Neural cell (in vitro differentiated cells): ENCODE results near the gene GLT8D2. TPM values are rescaled to one million over a fixed set of nuclear protein-coding genes. Genes with fewer than 3 reads are reported as not detected.

ENCODE experiments used
- H2AFZ ChIP-seq: fragments of 200-600, 300-800 bp; sonication (generic), shearing (Covaris generic); 2 replicates; pipeline ENCODE4 v1.6.0; 2014; ENCODE audit warnings: low read depth, mild to moderate bottlenecking, antibody characterized with exemption, low read length, moderate library complexity
- H3F3A ChIP-seq: fragments of 200-600 bp; shearing (Covaris generic); 2 replicates; pipeline ENCODE4 v1.6.1; 2016; ENCODE audit warnings: mild to moderate bottlenecking, moderate library complexity, mixed read lengths, antibody characterized with exemption, low read length; ENCODE audit not compliant: insufficient read depth, poor library complexity, severe bottlenecking
- H3K27ac ChIP-seq: fragments of 200-600, 300-800 bp; sonication (generic), shearing (Covaris generic); 2 replicates; pipeline ENCODE4 v1.5.1; 2014; ENCODE audit warnings: mild to moderate bottlenecking, low read length, moderate library complexity
- H3K27me3 ChIP-seq: fragments of 300-800, 200-600 bp; sonication (generic), shearing (Covaris generic); 2 replicates; pipeline ENCODE4 v1.6.0; 2014; ENCODE audit warnings: mild to moderate bottlenecking, low read depth, low read length, moderate library complexity; ENCODE audit not compliant: insufficient read depth
- H3K36me3 ChIP-seq: fragments of 300-800, 200-600 bp; sonication (generic), shearing (Covaris generic); 2 replicates; pipeline ENCODE4 v1.5.1; 2014; ENCODE audit warnings: mild to moderate bottlenecking, antibody characterized with exemption, low read length, moderate library complexity; ENCODE audit not compliant: insufficient read depth
- H3K4me2 ChIP-seq: fragments of 300-800, 200-600 bp; sonication (generic), shearing (Covaris generic); 2 replicates; pipeline ENCODE4 v1.6.0; 2014; ENCODE audit warnings: mild to moderate bottlenecking, low read length
- H3K4me3 ChIP-seq: fragments of 300-800, 200-600 bp; sonication (generic), shearing (Covaris generic); 2 replicates; pipeline ENCODE4 v1.5.1; 2014; ENCODE audit warnings: mild to moderate bottlenecking, low read length, moderate library complexity
- H3K79me2 ChIP-seq: fragments of 200-600 bp; shearing (Covaris generic); replicated peaks from 2 replicates; pipeline ENCODE4 v1.6.0; 2014; ENCODE audit warnings: mild to moderate bottlenecking, low read length, moderate library complexity; ENCODE audit not compliant: insufficient read depth
- H3K9ac ChIP-seq: fragments of 300-800, 200-600 bp; sonication (generic), shearing (Covaris generic); 2 replicates; pipeline ENCODE4 v1.6.1; 2016; ENCODE audit warnings: mild to moderate bottlenecking, low read length, mixed read lengths
- H3K9me2 ChIP-seq: fragments of 200-600 bp; shearing (Covaris generic); 2 replicates; pipeline ENCODE4 v1.6.1; 2016; ENCODE audit warnings: mild to moderate bottlenecking, low read length, mixed read lengths; ENCODE audit not compliant: insufficient read depth
- H3K9me3 ChIP-seq: fragments of 200-600, 300-800 bp; sonication (generic), shearing (Covaris generic); 2 replicates; pipeline ENCODE4 v1.6.1; 2016; ENCODE audit warnings: mild to moderate bottlenecking, mixed run types, low read length, moderate library complexity, mixed read lengths
- H4K20me1 ChIP-seq: fragments of 200-600 bp; shearing (Covaris generic); 2 replicates; pipeline ENCODE4 v1.6.1; 2016; ENCODE audit warnings: mild to moderate bottlenecking, mixed run types; ENCODE audit not compliant: insufficient read depth
- CTCF ChIP-seq: fragments of 450-650 bp; IDR thresholded peaks from 2 replicates; pipeline ENCODE4 v1.5.1; 2014; ENCODE audit warnings: antibody characterized with exemption, mild to moderate bottlenecking, moderate library complexity; ENCODE audit not compliant: poor library complexity, severe bottlenecking
- EP300 ChIP-seq: fragments of 450-650 bp; conservative IDR thresholded peaks from 2 replicates; pipeline ENCODE4 v1.6.1; 2014; ENCODE audit warnings: antibody characterized with exemption, mild to moderate bottlenecking, moderate library complexity; ENCODE audit not compliant: poor library complexity, severe bottlenecking
- EZH2 ChIP-seq: fragments of 200-600, 300-800 bp; shearing (Covaris generic), sonication (generic); IDR thresholded peaks from 2 replicates; pipeline ENCODE4 v1.6.1; 2014; ENCODE audit warnings: antibody characterized with exemption, low read length, borderline replicate concordance, mild to moderate bottlenecking; ENCODE audit not compliant: insufficient read depth, poor library complexity, severe bottlenecking
- MXI1 ChIP-seq: fragments of 450-650 bp; conservative IDR thresholded peaks from 2 replicates; pipeline ENCODE4 v1.6.1; 2014; ENCODE audit warnings: antibody characterized with exemption, mild to moderate bottlenecking; ENCODE audit not compliant: poor library complexity, severe bottlenecking
- POLR2AphosphoS5 ChIP-seq: IDR thresholded peaks from 2 replicates; pipeline ENCODE4 v1.6.1; 2012
- RAD21 ChIP-seq: fragments of 450-650 bp; conservative IDR thresholded peaks from 2 replicates; pipeline ENCODE4 v1.6.1; 2014; ENCODE audit warnings: antibody characterized with exemption, mild to moderate bottlenecking, moderate library complexity
- REST ChIP-seq: IDR thresholded peaks from 2 replicates; pipeline ENCODE4 v1.6.1; 2012; ENCODE audit warnings: borderline replicate concordance
- SMC3 ChIP-seq: fragments of 450-650 bp; conservative IDR thresholded peaks from 2 replicates; pipeline ENCODE4 v1.6.1; 2014; ENCODE audit warnings: antibody characterized with exemption, mild to moderate bottlenecking, moderate library complexity; ENCODE audit not compliant: poor library complexity
- TAF1 ChIP-seq: IDR thresholded peaks from 2 replicates; pipeline ENCODE4 v1.6.1; 2012; ENCODE audit warnings: low read depth
- polyA plus RNA-seq: library from polyadenylated mRNA; depleted of rRNA; stranded (reverse); fragments of >200 nt; gene quantifications from 2 replicates; pipeline ENCODE4 v1.2.3, GENCODE V29; 2014

GLT8D2 gene
- polyA plus RNA-seq, 1 donor from 2014 or later: 8.3 TPM

DNA sequence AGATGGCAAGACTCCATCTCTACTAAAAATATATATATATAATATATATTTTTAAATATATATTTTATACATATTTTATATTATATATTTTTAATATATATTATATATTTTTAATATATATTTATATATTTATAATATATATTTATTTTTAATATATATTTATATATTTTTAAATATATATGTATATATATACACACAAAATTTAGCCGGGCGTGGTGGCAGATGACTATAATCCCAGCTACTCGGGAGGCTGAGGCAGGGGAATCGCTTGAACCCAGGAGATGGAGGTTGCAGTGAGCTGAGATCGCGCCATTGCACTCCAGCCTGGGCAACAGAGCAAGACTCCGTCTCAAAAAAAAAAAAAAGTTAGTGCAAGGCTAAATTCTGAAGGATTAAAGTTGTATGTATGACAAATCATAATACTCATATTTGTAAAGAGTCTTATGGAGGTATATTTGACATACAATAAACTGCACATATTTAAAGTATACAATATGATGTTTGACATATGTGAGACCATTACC lies 92.1 kb downstream of the GLT8D2 start:
- H3K9me2 ChIP-seq: no peaks in the 10 kb centered on the region
- H3K9ac ChIP-seq: peak overlapping the region; percentile 88
- peaks cover 21% of the 10 kb centered on the region for H3K79me2 ChIP-seq
- H3F3A ChIP-seq: peaks cover 3% of the 10 kb centered on the region
- no peaks in the 10 kb centered on the region for H3K9me3 ChIP-seq
- TF ChIP-seq POLR2AphosphoS5 (no peak), CTCF (no peak), TAF1 (no peak), SMC3 (no peak), MXI1 (no peak), EZH2 (no peak), EP300 (no peak), RAD21 (no peak), REST (no peak)
- H4K20me1 ChIP-seq: no peaks in the 10 kb centered on the region
- no peak overlapping the region for H2AFZ ChIP-seq
- no peak overlapping the region for H3K4me2 ChIP-seq
- peak overlapping the region; percentile 91 for H3K27ac ChIP-seq
- H3K36me3 ChIP-seq: no peaks in the 10 kb centered on the region
- H3K4me3 ChIP-seq: peak overlapping the region; percentile 97
- no peaks in the 10 kb centered on the region for H3K27me3 ChIP-seq

- Histone ChIP-seq H3K9ac (peak overlapping the region; percentile 88), H3K36me3 (no peaks in the 10 kb centered on the region), H3K9me3 (no peaks in the 10 kb centered on the region), H3K4me3 (peak overlapping the region; percentile 97), H3K27ac (peak overlapping the region; percentile 91), H3K79me2 (peaks cover 21% of the 10 kb centered on the region), H3K9me2 (no peaks in the 10 kb centered on the region), H3F3A (peaks cover 3% of the 10 kb centered on the region), H3K4me2 (peak overlapping the region; percentile 83), H4K20me1 (no peaks in the 10 kb centered on the region), H3K27me3 (no peaks in the 10 kb centered on the region), H2AFZ (peak overlapping the region; percentile 87)
- TF ChIP-seq EZH2: no peak
- TF ChIP-seq POLR2AphosphoS5: no peak
- TF ChIP-seq SMC3: no peak
- TF ChIP-seq RAD21: no peak
- TF ChIP-seq CTCF: no peak
- no peak for TF ChIP-seq EP300
- no peak for TF ChIP-seq MXI1
Measured at GRCh38 chr12:103956509-103957027, 93.4 kb downstream of the GLT8D2 start.
